HFF-Myc (cell line): Measurements from ENCODE around the gene IDH2.

ENCODE experiments used
- DNase-seq: peaks from one replicate; pipeline ENCODE4 v3.0.0-alpha.2; 2011; ENCODE audit warnings: low read depth; ENCODE audit errors: extremely low read depth
- H3K4me3 ChIP-seq: replicated peaks from 2 replicates; pipeline ENCODE4 v1.5.1; 2011; ENCODE audit warnings: low read depth, mild to moderate bottlenecking, control low read depth, low read length
- CTCF ChIP-seq: IDR thresholded peaks from 2 replicates; pipeline ENCODE4 v1.5.1; 2012; ENCODE audit warnings: mild to moderate bottlenecking, low read depth, low read length, control low read depth; ENCODE audit errors: missing control alignments

IDH2 gene

GRCh38 chr15:90049666-90050604 lies 52.3 kb downstream of the IDH2 start:
- TF ChIP-seq CTCF = no peak
- H3K4me3 ChIP-seq = no peak overlapping the region
- DNase-seq = no peak

DNA sequence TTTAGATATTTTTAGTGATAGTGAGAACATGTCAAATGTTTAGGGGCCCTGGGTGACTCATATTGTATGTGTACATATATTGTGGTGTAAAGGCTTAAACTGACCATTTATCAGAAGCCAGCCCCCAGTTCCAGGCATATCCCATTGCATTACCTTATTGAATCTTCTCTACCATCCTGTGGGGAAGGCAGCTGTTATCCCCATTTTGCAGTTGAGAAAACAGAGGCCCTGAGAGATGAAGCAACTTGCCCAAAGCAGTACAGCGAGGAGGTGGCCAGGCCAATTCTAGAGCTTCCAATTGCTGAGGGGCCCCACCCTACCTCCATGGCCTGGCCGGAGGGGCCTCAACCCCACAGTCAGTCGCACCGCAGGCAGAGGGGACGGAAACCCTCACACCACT lies 53.2 kb downstream of the IDH2 start:
- no peak overlapping the region for H3K4me3 ChIP-seq
- TF ChIP-seq CTCF = no peak
- no peak for DNase-seq

DNA sequence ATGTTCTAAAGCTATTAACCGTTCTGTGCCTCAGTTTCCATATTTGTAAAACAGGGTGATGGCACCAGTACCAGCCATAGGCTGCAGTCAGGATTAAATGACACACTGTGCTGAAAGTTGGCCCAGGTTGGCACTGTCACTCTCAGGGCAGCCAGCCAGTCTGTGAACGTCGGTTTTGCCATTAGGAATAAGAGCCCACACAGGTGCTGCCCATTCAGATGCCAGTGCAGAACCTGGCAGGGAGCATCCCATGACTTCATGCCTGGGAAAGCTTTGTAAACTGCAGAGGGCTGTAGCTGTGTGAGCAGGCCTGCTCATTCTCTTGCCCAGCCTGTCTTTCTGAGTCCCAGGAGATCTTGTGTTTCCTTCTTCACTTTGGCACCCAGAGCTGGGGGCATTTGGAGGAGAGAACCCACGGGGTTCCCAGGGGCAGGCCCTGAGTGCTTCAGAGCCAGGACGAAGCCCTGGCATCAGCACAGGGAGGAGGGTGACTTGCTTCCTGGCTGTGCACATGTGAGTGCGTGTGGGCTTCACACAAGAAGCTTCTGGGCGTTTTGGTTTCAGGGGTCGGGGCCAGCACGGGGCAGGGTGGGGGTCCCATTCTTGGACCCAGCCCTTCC lies 54.2 kb downstream of the IDH2 start:
- no peak for DNase-seq
- TF ChIP-seq CTCF = no peak
- no peak overlapping the region for H3K4me3 ChIP-seq

GRCh38 chr15:90046911-90047392 lies 55.3 kb downstream of the IDH2 start:
- no peak for TF ChIP-seq CTCF
- no peak for DNase-seq
- no peak overlapping the region for H3K4me3 ChIP-seq

DNA sequence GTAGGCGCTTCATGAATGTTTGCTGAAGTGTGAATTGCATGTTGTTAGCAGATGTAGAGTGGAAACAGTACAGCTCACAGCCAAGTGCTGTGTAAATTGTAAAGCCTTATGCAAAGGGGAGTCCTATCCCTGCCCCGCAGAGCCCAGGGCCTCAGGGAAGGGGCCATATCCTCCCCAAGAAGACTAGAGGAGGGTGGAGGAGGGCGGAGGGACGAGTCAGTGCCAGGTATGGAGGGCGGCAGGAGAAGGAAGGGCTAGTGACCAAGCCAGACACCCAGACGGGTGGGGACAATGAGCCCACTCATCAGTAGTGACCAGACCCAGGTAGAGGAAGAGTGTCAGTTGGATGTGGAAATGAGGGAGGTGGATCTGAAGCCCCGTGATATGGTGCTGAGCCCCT lies 56.0 kb downstream of the IDH2 start:
- no peak overlapping the region for H3K4me3 ChIP-seq
- TF ChIP-seq CTCF = no peak
- DNase-seq = no peak

DNA sequence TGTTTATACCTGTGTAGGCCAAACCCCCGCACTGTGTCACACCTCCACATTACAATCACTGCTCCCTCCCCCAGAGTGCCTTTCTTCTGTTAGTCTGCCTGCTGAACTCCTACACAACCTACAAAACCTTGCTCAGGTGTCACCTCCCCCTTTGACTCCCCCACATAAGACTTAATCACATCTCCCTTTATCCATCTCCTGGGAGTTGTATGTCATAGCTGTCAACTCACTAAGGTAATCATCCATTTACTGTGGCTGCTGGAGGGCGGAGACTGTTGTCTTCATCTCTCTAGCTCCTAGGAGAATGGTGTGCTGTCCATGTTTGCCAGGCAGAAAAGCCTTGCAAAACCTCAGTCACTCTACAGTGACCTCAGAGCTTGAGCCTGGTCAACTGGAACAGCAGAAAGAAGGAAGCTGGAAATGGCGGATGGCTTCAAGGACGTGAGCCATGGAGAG lies 57.3 kb downstream of the IDH2 start:
- TF ChIP-seq CTCF = no peak
- DNase-seq = no peak
- no peak overlapping the region for H3K4me3 ChIP-seq
